ENCODE measurements around the gene PCDHAC1. TPM values are rescaled to one million over a fixed set of nuclear protein-coding genes. Genes with fewer than 3 reads are reported as not detected.

PCDHAC1 gene
- total RNA-seq, 6 donors from 2014 or later: 3.9 to 7.6 (median 5.9) TPM

GRCh38 chr5:140977003-140977402 lies 50.9 kb downstream of the PCDHAC1 start:
- H3K4me3 ChIP-seq: no peak overlapping the region
- H3K4me1 ChIP-seq: peaks cover 8 to 13% (median 11%) of the 10 kb centered on the region in 4 donors
- WGBS, 2 donors: 70 to 84% methylated on average over 3 of the region's 3 CpGs
- ATAC-seq (ENCODE audit: low FRiP score in 2 of 2): peak in 1 of 2 donors; percentile 66
- no peaks in the 10 kb centered on the region for H3K36me3 ChIP-seq
- no peaks in the 10 kb centered on the region for H3K9me3 ChIP-seq
- H3K27me3 ChIP-seq: no peaks in the 10 kb centered on the region
- TF ChIP-seq POLR2AphosphoS5 (IDR thresholded peaks at IDR 0.05): peak in 1 of 2 donors; percentile 23
- no peak for TF ChIP-seq POLR2A (IDR thresholded peaks at IDR 0.05)
- no peak for TF ChIP-seq CTCF (IDR thresholded peaks at IDR 0.05)
- H3K27ac ChIP-seq: no peak overlapping the region
- no peak for DNase-seq

DNA sequence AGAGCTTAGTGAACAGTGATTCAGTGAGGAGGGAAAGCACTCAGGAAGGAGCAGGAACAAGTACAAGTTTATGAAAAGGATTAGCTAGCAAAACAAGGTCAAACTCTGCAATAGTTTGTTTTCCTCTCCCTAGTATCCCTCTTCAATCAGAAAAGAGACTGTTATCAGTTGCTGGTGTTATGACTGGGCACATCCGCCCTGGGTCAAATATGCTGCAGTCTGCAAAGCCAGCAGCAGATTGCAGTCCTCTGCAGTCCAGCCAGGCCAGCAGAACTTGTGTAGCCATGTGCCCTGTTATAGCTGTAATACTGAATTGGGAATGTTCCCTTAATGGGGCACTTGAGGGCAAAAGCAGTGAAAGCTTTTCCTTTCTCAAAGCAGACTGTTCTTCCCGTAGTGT lies 52.2 kb downstream of the PCDHAC1 start:
- H3K9me3 ChIP-seq: no peaks in the 10 kb centered on the region
- H3K36me3 ChIP-seq: no peaks in the 10 kb centered on the region
- peaks cover 8 to 13% (median 11%) of the 10 kb centered on the region in 4 donors for H3K4me1 ChIP-seq
- DNase-seq (peak in 1 of 2 donors; percentile 39), ATAC-seq (ENCODE audit: low FRiP score in 2 of 2) (peak in 1 of 2 donors; percentile 73)
- no peak overlapping the region for H3K27ac ChIP-seq
- no peak for TF ChIP-seq POLR2A (IDR thresholded peaks at IDR 0.05)
- TF ChIP-seq POLR2AphosphoS5 (IDR thresholded peaks at IDR 0.05): no peak
- no peak for TF ChIP-seq CTCF (IDR thresholded peaks at IDR 0.05)
- no peak for TF ChIP-seq EP300 (IDR thresholded peaks at IDR 0.05)
- no peaks in the 10 kb centered on the region for H3K27me3 ChIP-seq
- no peak overlapping the region for H3K4me3 ChIP-seq
- WGBS, 2 donors: 36 to 54% methylated on average over 2 of the region's 2 CpGs

DNA sequence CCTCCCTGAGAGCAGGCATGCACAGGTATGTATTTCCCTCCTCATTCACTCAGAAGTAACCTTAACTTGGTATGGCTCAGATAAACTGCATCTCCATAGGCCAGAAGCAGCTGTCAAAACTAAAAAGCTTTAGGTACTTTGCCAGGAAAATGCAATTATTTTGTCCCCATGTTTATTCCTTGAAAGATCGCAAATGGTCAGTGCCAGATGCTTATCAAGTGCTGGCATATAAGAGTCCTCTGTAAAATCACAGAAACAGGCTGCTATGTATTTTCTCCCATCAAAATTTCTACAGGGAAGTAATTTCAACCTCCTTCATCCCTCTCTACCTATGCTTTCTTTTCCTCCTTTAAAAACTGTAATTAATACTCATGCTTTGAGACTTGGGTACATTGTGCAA lies 52.9 kb downstream of the PCDHAC1 start:
- 80 to 82% methylated on average over 1 of the region's 1 CpG for WGBS, 2 donors
- H3K4me1 ChIP-seq: peaks cover 8 to 13% (median 11%) of the 10 kb centered on the region in 4 donors
- TF ChIP-seq POLR2AphosphoS5 (IDR thresholded peaks at IDR 0.05) (no peak), EP300 (IDR thresholded peaks at IDR 0.05) (no peak), POLR2A (IDR thresholded peaks at IDR 0.05) (no peak), CTCF (IDR thresholded peaks at IDR 0.05) (no peak)
- no peaks in the 10 kb centered on the region for H3K27me3 ChIP-seq
- H3K4me3 ChIP-seq: no peak overlapping the region
- H3K36me3 ChIP-seq: no peaks in the 10 kb centered on the region
- H3K9me3 ChIP-seq: no peaks in the 10 kb centered on the region
- ATAC-seq (ENCODE audit: low FRiP score in 2 of 2) (no peak), DNase-seq (no peak)
- H3K27ac ChIP-seq: no peak overlapping the region

Small RNA genes within 50 kb of the gene (small RNA-seq; reads per million reads assigned to genes)
- gene AC010223.1: 0 reads per million in 4 donors

Other genes with a start within 250 kb of the PCDHAC1 start
- gene HARS1, start 234.9 kb upstream of the PCDHAC1 start, total RNA-seq: 10 to 100 TPM; 40.7 to 57.6 (median 44.6) TPM
- gene HARS2, start 234.8 kb upstream of the PCDHAC1 start, total RNA-seq: 100 to 1,000 TPM in 1 of 6 donors, 10 to 100 TPM in 5; 19.7 to 136 (median 24.2) TPM
- 10 to 100 TPM; 18.5 to 49.9 (median 35.0) TPM for gene ZMAT2, start 225.9 kb upstream of the PCDHAC1 start, total RNA-seq
- under 1 TPM in 1 of 6 donors, not detected in 5; 0.13 TPM for gene PCDHA1, start 140.2 kb upstream of the PCDHAC1 start, total RNA-seq
- under 1 TPM in 3 of 6 donors, not detected in 3; 0.13 to 0.78 (median 0.30) TPM for gene PCDHA2, start 131.4 kb upstream of the PCDHAC1 start, total RNA-seq
- 1 to 10 TPM in 4 of 6 donors, under 1 TPM in 2; 0.61 to 1.6 (median 1.0) TPM for gene PCDHA3, start 125.2 kb upstream of the PCDHAC1 start, total RNA-seq
- 1 to 10 TPM; 1.4 to 4.2 (median 2.0) TPM for gene PCDHA4, start 119.2 kb upstream of the PCDHAC1 start, total RNA-seq
- 1 to 10 TPM in 3 of 6 donors, under 1 TPM in 3; 0.15 to 1.4 (median 0.72) TPM for gene PCDHA5, start 104.7 kb upstream of the PCDHAC1 start, total RNA-seq
- 1 to 10 TPM in 2 of 6 donors, under 1 TPM in 4; 0.44 to 2.1 (median 0.63) TPM for gene PCDHA6, start 98.3 kb upstream of the PCDHAC1 start, total RNA-seq
- gene PCDHA7, start 92.0 kb upstream of the PCDHAC1 start, total RNA-seq: 1 to 10 TPM in 1 of 6 donors, under 1 TPM in 5; 0.46 to 3.1 (median 0.57) TPM
- gene PCDHA8, start 85.1 kb upstream of the PCDHAC1 start, total RNA-seq: 1 to 10 TPM in 2 of 6 donors, under 1 TPM in 4; 0.23 to 2.1 (median 0.55) TPM
- gene PCDHA9, start 77.9 kb upstream of the PCDHAC1 start, total RNA-seq: 1 to 10 TPM in 2 of 6 donors, under 1 TPM in 4; 0.11 to 1.2 (median 0.28) TPM
- gene PCDHA10, start 70.4 kb upstream of the PCDHAC1 start, total RNA-seq: 1 to 10 TPM in 5 of 6 donors, under 1 TPM in 1; 0.30 to 7.6 (median 2.2) TPM
- 1 to 10 TPM in 4 of 6 donors, under 1 TPM in 2; 0.61 to 5.2 (median 1.9) TPM for gene PCDHA11, start 57.3 kb upstream of the PCDHAC1 start, total RNA-seq
- 10 to 100 TPM in 2 of 6 donors, 1 to 10 TPM in 4; 3.3 to 12.1 (median 7.3) TPM for gene PCDHA12, start 51.0 kb upstream of the PCDHAC1 start, total RNA-seq
- 1 to 10 TPM in 4 of 6 donors, under 1 TPM in 2; 0.44 to 5.2 (median 1.2) TPM for gene PCDHA13, start 44.2 kb upstream of the PCDHAC1 start, total RNA-seq
- 10 to 100 TPM in 4 of 6 donors, 1 to 10 TPM in 2; 5.4 to 23.0 (median 10.6) TPM for gene PCDHAC2, start 40.2 kb downstream of the PCDHAC1 start, total RNA-seq
- 1 to 10 TPM in 1 of 6 donors, under 1 TPM in 5; 0.09 to 1.0 (median 0.19) TPM for gene PCDHB1, start 125.1 kb downstream of the PCDHAC1 start, total RNA-seq
- 1 to 10 TPM in 5 of 6 donors, under 1 TPM in 1; 0.79 to 9.2 (median 3.7) TPM for gene PCDHB2, start 168.3 kb downstream of the PCDHAC1 start, total RNA-seq
- 1 to 10 TPM in 5 of 6 donors, under 1 TPM in 1; 0.39 to 4.2 (median 1.7) TPM for gene PCDHB3, start 174.2 kb downstream of the PCDHAC1 start, total RNA-seq
- 1 to 10 TPM in 5 of 6 donors, under 1 TPM in 1; 0.49 to 2.9 (median 2.4) TPM for gene PCDHB4, start 195.5 kb downstream of the PCDHAC1 start, total RNA-seq
- 10 to 100 TPM in 1 of 6 donors, 1 to 10 TPM in 5; 1.8 to 22.4 (median 2.2) TPM for gene PCDHB5, start 208.9 kb downstream of the PCDHAC1 start, total RNA-seq
- gene PCDHB6, start 223.8 kb downstream of the PCDHAC1 start, total RNA-seq: 1 to 10 TPM in 1 of 6 donors, under 1 TPM in 4, not detected in 1; 0.46 to 1.0 (median 0.77) TPM
- 1 to 10 TPM in 5 of 6 donors, under 1 TPM in 1; 0.30 to 2.9 (median 1.8) TPM for gene PCDHB7, start 246.3 kb downstream of the PCDHAC1 start, total RNA-seq